Measurements from ENCODE around the gene SYT8. TPM values are rescaled to one million over a fixed set of nuclear protein-coding genes. Genes with fewer than 3 reads are reported as not detected.

The SYT8 gene
- total and polyA plus RNA-seq, 2 of the 8 experiments (the other 6 are each of a cell fraction or from before 2014, with no cell fraction given): not detected

- no peak overlapping the region for H4K5ac ChIP-seq (ENCODE audit: insufficient read length, low read depth, low read length)
- no peak overlapping the region for H3K27ac ChIP-seq (ENCODE audit: low read depth, low read length)
- FAIRE-seq (no peak), DNase-seq (ENCODE audit: low read depth in 1 of 2, low spot score in 2 of 2) (no peak)
- 74% methylated on average over 8 of the region's 8 CpGs; no CpG with 5 or more reads in 1 of the 2 experiments for WGBS, 2 experiments (ENCODE audit: extremely low coverage in 1 of 2, insufficient coverage in 1 of 2, insufficient read length in 1 of 2, insufficient replicate concordance in 2 of 2, low coverage in 1 of 2, low lambda C conversion rate in 2 of 2, missing lambda C conversion rate in 1 of 2)
- no peak overlapping the region for H3K18ac ChIP-seq (ENCODE audit: extremely low read depth, low read length)
- H2BK120ac ChIP-seq (replicated peaks; ENCODE audit: low read depth, low read length): no peak overlapping the region
- no peak overlapping the region for H3K23ac ChIP-seq (ENCODE audit: insufficient read length)
- no peak overlapping the region for H2BK5ac ChIP-seq (ENCODE audit: low read depth, low read length)
- H2AK5ac ChIP-seq (ENCODE audit: low read depth, low read length): no peak overlapping the region
- H3K36me3 ChIP-seq (ENCODE audit: control insufficient read depth in 2 of 4, insufficient read depth in 4 of 4, low read length in 3 of 4): no peaks in the 10 kb centered on the region
- H4K91ac ChIP-seq (replicated peaks; ENCODE audit: insufficient read length, low read length): no peak overlapping the region
- no peak overlapping the region for H2BK20ac ChIP-seq (ENCODE audit: low read length)
- H3K79me2 ChIP-seq (ENCODE audit: control insufficient read depth in 1 of 2, insufficient read depth in 2 of 2, low read length in 2 of 2): no peaks in the 10 kb centered on the region
- H4K8ac ChIP-seq (ENCODE audit: extremely low read depth, insufficient read depth, low read length): no peak overlapping the region
- ChIA-PET CTCF (ENCODE audit: partially characterized antibody) (interaction anchor here (0.9 to 4.1 kb wide), 9 partner anchors 9 to 290 kb away, joined by 3 to 23 read pairs (median 6); no protein-coding TSS in a partner anchor), POLR2A (ENCODE audit: partially characterized antibody) (no interaction called here)
- no peaks in the 10 kb centered on the region for H3K9me3 ChIP-seq (ENCODE audit: insufficient read depth in 2 of 2, low read depth in 1 of 2, low read length in 1 of 2)
- peaks cover 0 to 13% (median 5%) of the 10 kb centered on the region in 4 experiments; a peak in 5 of 7 replicates for H3K4me1 ChIP-seq (replicated peaks in 1 of 4; ENCODE audit: control insufficient read depth in 3 of 4, insufficient read depth in 4 of 4, low read length in 3 of 4)
- no peak overlapping the region for H2AFZ ChIP-seq (ENCODE audit: low read length)
- no peaks in the 10 kb centered on the region; the same call in 1 of the 2 replicates for H3K23me2 ChIP-seq (ENCODE audit: low read depth, low read length)
- H3K4ac ChIP-seq (replicated peaks; ENCODE audit: insufficient read length, low read depth, low read length): no peak overlapping the region
- H3K9ac ChIP-seq (replicated peaks in 1 of 4; ENCODE audit: extremely low read depth in 1 of 4, low read depth in 3 of 4, low read length in 3 of 4): no peak overlapping the region
- no peak overlapping the region for H2BK15ac ChIP-seq (ENCODE audit: low read length)
- peaks cover 0 to 3% (median 0%) of the 10 kb centered on the region in 4 experiments; a peak in 1 of 7 replicates for H3K27me3 ChIP-seq (replicated peaks in 1 of 4; ENCODE audit: control insufficient read depth in 3 of 4, extremely low read depth in 1 of 4, insufficient read depth in 3 of 4, low read length in 3 of 4)
- H3K56ac ChIP-seq (replicated peaks; ENCODE audit: insufficient read length, low read depth, low read length): no peak overlapping the region
- no peak overlapping the region for H3K4me2 ChIP-seq (ENCODE audit: insufficient read depth in 1 of 2, low read depth in 2 of 2, low read length in 2 of 2)
- no peaks in the 10 kb centered on the region for H4K20me1 ChIP-seq (replicated peaks in 1 of 2; ENCODE audit: control insufficient read depth in 1 of 2, insufficient read depth in 2 of 2, low read length in 2 of 2)
- H3K79me1 ChIP-seq (ENCODE audit: low read depth, low read length): no peaks in the 10 kb centered on the region
- TF ChIP-seq BRCA1 (IDR thresholded peaks at IDR 0.05; ENCODE audit: low read depth, low read length) (no peak), CTCF (IDR thresholded peaks at IDR 0.05; ENCODE audit: control extremely low read depth in 1 of 3, insufficient read depth in 1 of 3, low read depth in 1 of 3, low read length in 3 of 3) (no peak), MAX (IDR thresholded peaks at IDR 0.05) (no peak), NANOG (IDR thresholded peaks at IDR 0.05; ENCODE audit: insufficient read depth, low read depth, low read length, poor library complexity, severe bottlenecking) (no peak), CHD1 (IDR thresholded peaks at IDR 0.05; ENCODE audit: low read depth, low read length) (no peak), CHD2 (IDR thresholded peaks at IDR 0.05; ENCODE audit: low read length) (no peak), RBBP5 (IDR thresholded peaks at IDR 0.05; ENCODE audit: borderline replicate concordance, low read depth, low read length) (no peak)
- H3K4me3 ChIP-seq (ENCODE audit: extremely low read depth in 1 of 4, insufficient read depth in 2 of 4, low read depth in 3 of 4, low read length in 4 of 4): no peak overlapping the region
- H2BK12ac ChIP-seq (ENCODE audit: low read depth, low read length): no peak overlapping the region
- no peak overlapping the region for H3K14ac ChIP-seq (ENCODE audit: insufficient read length)
These were observed 32.6 kb downstream of the SYT8 start for GRCh38 chr11:1867381-1867780.
